Activated CD4-positive, alpha-beta T cell treated with anti-CD3 and anti-CD28 coated beads, Interleukin-2, amount 50 U/mL, for 16 hours (primary cell): ENCODE data around the gene CFDP1.

Source experiments
- DNase-seq: peaks from one replicate; pipeline ENCODE4 v3.0.0-alpha.2; 2020

The CFDP1 gene

GRCh38 chr16:75317101-75317522 lies 116.2 kb downstream of the CFDP1 start:
- DNase-seq, result no peak

GRCh38 chr16:75315539-75316306 lies 117.6 kb downstream of the CFDP1 start:
- no peak for DNase-seq

- DNase-seq, result no peak
Measured at GRCh38 chr16:75312875-75313274, 120.4 kb downstream of the CFDP1 start.

GRCh38 chr16:75311383-75311938 lies 121.8 kb downstream of the CFDP1 start:
- DNase-seq, result no peak

- DNase-seq, result no peak
Measured at GRCh38 chr16:75310541-75310940, 122.8 kb downstream of the CFDP1 start.

GRCh38 chr16:75309899-75310430 lies 123.3 kb downstream of the CFDP1 start:
- DNase-seq, result no peak

GRCh38 chr16:75309156-75309555 lies 124.1 kb downstream of the CFDP1 start:
- no peak for DNase-seq

GRCh38 chr16:75308011-75308410 lies 125.3 kb downstream of the CFDP1 start:
- no peak for DNase-seq

GRCh38 chr16:75307506-75307905 lies 125.8 kb downstream of the CFDP1 start:
- DNase-seq, result no peak

GRCh38 chr16:75306099-75306762 lies 127.1 kb downstream of the CFDP1 start:
- DNase-seq, result no peak

GRCh38 chr16:75305364-75306098 lies 127.8 kb downstream of the CFDP1 start:
- peak; percentile 33 for DNase-seq

- DNase-seq, result no peak
Measured at GRCh38 chr16:75304521-75305363, 128.6 kb downstream of the CFDP1 start.

GRCh38 chr16:75301804-75302203 lies 131.5 kb downstream of the CFDP1 start:
- no peak for DNase-seq

- no peak for DNase-seq
Measured at GRCh38 chr16:75298267-75298666, 135.0 kb downstream of the CFDP1 start.

- no peak for DNase-seq
Measured at GRCh38 chr16:75296606-75297005, 136.7 kb downstream of the CFDP1 start.

GRCh38 chr16:75294773-75295459 lies 138.4 kb downstream of the CFDP1 start:
- DNase-seq, result no peak

- no peak for DNase-seq
Measured at GRCh38 chr16:75293772-75294171, 139.5 kb downstream of the CFDP1 start.

GRCh38 chr16:75293173-75293572 lies 140.1 kb downstream of the CFDP1 start:
- DNase-seq, result no peak

GRCh38 chr16:75292691-75293090 lies 140.6 kb downstream of the CFDP1 start:
- DNase-seq, result no peak

GRCh38 chr16:75289189-75289588 lies 144.1 kb downstream of the CFDP1 start:
- DNase-seq, result no peak

- peak; percentile 70 for DNase-seq
Measured at GRCh38 chr16:75288596-75289120, 144.6 kb downstream of the CFDP1 start.
